Spleen (tissue), 11 donors: ENCODE results near the gene SMAD3. TPM values are rescaled to one million over a fixed set of nuclear protein-coding genes. Genes with fewer than 3 reads are reported as not detected.

Source experiments
- DNase-seq: peaks from one replicate; pipeline ENCODE4 v3.0.0-alpha.2; 2020
- H3K27ac ChIP-seq, 8 donors: fragments of 200-600 bp; sonication (generic) in 7 of 8; 1 replicate in 4 of 8; 2 replicates in 4 of 8; pipeline versions ENCODE4 v1.5.0 to v1.8.0; 2016 to 2021; ENCODE audit warnings: inconsistent platforms in 4 of 8, mild to moderate bottlenecking in 4 of 8, moderate library complexity in 1 of 8
- H3K27me3 ChIP-seq, 7 donors: fragments of 200-600 bp; sonication (generic) in 6 of 7; replicated peaks in 1 of 7; 1 replicate in 4 of 7; 2 replicates in 3 of 7; pipeline versions ENCODE4 v1.5.0 to v1.8.0; 2016 to 2021; ENCODE audit warnings: inconsistent platforms in 3 of 7, mild to moderate bottlenecking in 1 of 7
- H3K36me3 ChIP-seq, 6 donors: fragments of 200-600 bp; sonication (generic) in 5 of 6; 1 replicate in 4 of 6; 2 replicates in 2 of 6; pipeline versions ENCODE4 v1.5.0 to v1.8.0; 2016 to 2021; ENCODE audit warnings: inconsistent platforms in 2 of 6
- H3K4me1 ChIP-seq, 6 donors: fragments of 200-600 bp; sonication (generic) in 5 of 6; 1 replicate in 3 of 6; 2 replicates in 3 of 6; pipeline versions ENCODE4 v1.5.0 to v1.8.0; 2016 to 2021; ENCODE audit warnings: inconsistent platforms in 3 of 6
- H3K4me3 ChIP-seq, 8 donors: fragments of 200-600 bp; sonication (generic) in 7 of 8; 1 replicate in 4 of 8; 2 replicates in 4 of 8; pipeline versions ENCODE4 v1.5.0 to v1.8.0; 2016 to 2021; ENCODE audit warnings: inconsistent platforms in 4 of 8, mild to moderate bottlenecking in 4 of 8, moderate library complexity in 2 of 8
- H3K9me3 ChIP-seq, 8 donors: fragments of 200-600 bp; sonication (generic) in 7 of 8; 1 replicate in 4 of 8; 2 replicates in 4 of 8; pipeline versions ENCODE4 v1.5.0 to v1.8.0; 2016 to 2021; ENCODE audit warnings: inconsistent platforms in 4 of 8
- POLR2A ChIP-seq, 3 donors: fragments of 450-650 bp; IDR thresholded peaks; one replicate each; pipeline ENCODE4 v1.5.1; 2017; ENCODE audit warnings: antibody characterized with exemption in 3 of 3, mild to moderate bottlenecking in 1 of 3
- POLR2AphosphoS5 ChIP-seq, 3 donors: sonication (generic); formaldehyde crosslinking; IDR thresholded peaks; one replicate each; pipeline ENCODE4 v1.5.1; 2017; ENCODE audit warnings: antibody characterized with exemption in 3 of 3
- WGBS, 5 donors: extraction: QIAGEN DNeasy Blood & Tissue Kit in 3 of 5; methylation state at CpG; one replicate each; pipeline versions ENCODE4 v1.1.5 to v1.1.7; 2013 to 2018; 5-methylcytosine and 5-hydroxymethylcytosine counted together
- intact Hi-C: fragments of 100-400 bp; cut with DNase I; formaldehyde crosslinking; loops from one replicate; pipeline ENCODE4 v1.15.0; 2023; ENCODE audit warnings: low total_unique reads
- polyA plus RNA-seq, 3 donors: library from polyadenylated mRNA; stranded (reverse); fragments of 200-250 nt; gene quantifications; one replicate each; pipeline ENCODE4 v1.2.1, GENCODE V29; 2013
- total RNA-seq, 7 donors: library from RNA; depleted of rRNA in 3 of 7; stranded (reverse); fragments of >200 nt in 3 of 7; fragmentation: NEBNext Ultra II Directional in 4 of 7; extraction: Animal tissue kit (Norgen Biotek cat#: 25700) in 4 of 7; gene quantifications; one replicate each; pipeline versions ENCODE4 v1.1.0 to v1.2.1, GENCODE V29; 2016 to 2021
- TF ChIP-seq, protein P1 (sequence below), 11 experiments: fragments of 200-600 bp in 7 of 11; fragments of 450-650 bp in 4 of 11; sonication (generic) in 4 of 11; IDR thresholded peaks in 8 of 11; conservative IDR thresholded peaks in 3 of 11; 1 replicate in 7 of 11; 2 replicates in 4 of 11; pipeline versions ENCODE4 v1.4.0 to v1.8.0; 2016 to 2021; ENCODE audit warnings: antibody characterized with exemption in 11 of 11, inconsistent platforms in 4 of 11, mild to moderate bottlenecking in 1 of 11
- donor health status: healthy with polysubstance abuse.
- donor health status: DM: no; HTN: no; CAD: no; lungs with moderate emphysema.
- donor health status: DM: no; HTN: no; CAD: no.
- donor health status: Bipolar disorder and iron deficiency.
- donor health status: healthy.
- donor health status: DM: no; HTN: no; CAD: no.
- donor health status: DM: yes; HTN: yes; CAD: no.

Gene SMAD3
- total and polyA plus RNA-seq, 10 donors, result 8.3 to 78.4 (median 33.7) TPM

- no peaks in the 10 kb centered on the region for H3K27me3 ChIP-seq
- no peak overlapping the region for H3K4me3 ChIP-seq
- no peak overlapping the region for H3K27ac ChIP-seq
- 85 to 91% (median 85%) methylated on average over 12 of the region's 12 CpGs for WGBS, 5 donors
- H3K36me3 ChIP-seq, result peaks cover 0 to 99% (median 49%) of the 10 kb centered on the region in 6 donors
- peaks cover under 1 to 33% (median 21%) of the 10 kb centered on the region in 6 donors for H3K4me1 ChIP-seq
- intact Hi-C loops, result no loop called here
- DNase-seq, result no peak
- no peaks in the 10 kb centered on the region for H3K9me3 ChIP-seq
- TF ChIP-seq, protein P1, sequence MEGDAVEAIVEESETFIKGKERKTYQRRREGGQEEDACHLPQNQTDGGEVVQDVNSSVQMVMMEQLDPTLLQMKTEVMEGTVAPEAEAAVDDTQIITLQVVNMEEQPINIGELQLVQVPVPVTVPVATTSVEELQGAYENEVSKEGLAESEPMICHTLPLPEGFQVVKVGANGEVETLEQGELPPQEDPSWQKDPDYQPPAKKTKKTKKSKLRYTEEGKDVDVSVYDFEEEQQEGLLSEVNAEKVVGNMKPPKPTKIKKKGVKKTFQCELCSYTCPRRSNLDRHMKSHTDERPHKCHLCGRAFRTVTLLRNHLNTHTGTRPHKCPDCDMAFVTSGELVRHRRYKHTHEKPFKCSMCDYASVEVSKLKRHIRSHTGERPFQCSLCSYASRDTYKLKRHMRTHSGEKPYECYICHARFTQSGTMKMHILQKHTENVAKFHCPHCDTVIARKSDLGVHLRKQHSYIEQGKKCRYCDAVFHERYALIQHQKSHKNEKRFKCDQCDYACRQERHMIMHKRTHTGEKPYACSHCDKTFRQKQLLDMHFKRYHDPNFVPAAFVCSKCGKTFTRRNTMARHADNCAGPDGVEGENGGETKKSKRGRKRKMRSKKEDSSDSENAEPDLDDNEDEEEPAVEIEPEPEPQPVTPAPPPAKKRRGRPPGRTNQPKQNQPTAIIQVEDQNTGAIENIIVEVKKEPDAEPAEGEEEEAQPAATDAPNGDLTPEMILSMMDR (IDR thresholded peaks at IDR 0.05 in 8 of 11, conservative IDR thresholded peaks at IDR 0.05 in 3 of 11), result no peak
These were observed 104.9 kb downstream of the SMAD3 start for GRCh38 chr15:67170143-67170925.

- DNase-seq, result no peak
- WGBS, 5 donors, result 77 to 87% (median 84%) methylated on average over 4 of the region's 4 CpGs
- peaks cover 0 to 96% (median 41%) of the 10 kb centered on the region in 6 donors for H3K36me3 ChIP-seq
- H3K4me1 ChIP-seq, result peaks cover 6 to 44% (median 30%) of the 10 kb centered on the region in 6 donors
- no peaks in the 10 kb centered on the region for H3K9me3 ChIP-seq
- H3K27ac ChIP-seq, result no peak overlapping the region
- H3K27me3 ChIP-seq, result no peaks in the 10 kb centered on the region
- TF ChIP-seq POLR2AphosphoS5 (IDR thresholded peaks at IDR 0.05) (no peak), POLR2A (IDR thresholded peaks at IDR 0.05) (no peak)
- TF ChIP-seq, protein P1 (IDR thresholded peaks at IDR 0.05 in 8 of 11, conservative IDR thresholded peaks at IDR 0.05 in 3 of 11), result no peak
- no peak overlapping the region for H3K4me3 ChIP-seq
- intact Hi-C loops, result no loop called here
These were observed 106.1 kb downstream of the SMAD3 start for GRCh38 chr15:67171471-67171870.

- Histone ChIP-seq H3K9me3 (no peaks in the 10 kb centered on the region), H3K4me1 (peaks cover 6 to 51% (median 32%) of the 10 kb centered on the region in 6 donors), H3K36me3 (peaks cover 0 to 95% (median 36%) of the 10 kb centered on the region in 6 donors), H3K27me3 (no peaks in the 10 kb centered on the region), H3K27ac (no peak overlapping the region), H3K4me3 (no peak overlapping the region)
- 92 to 96% (median 93%) methylated on average over 6 of the region's 6 CpGs for WGBS, 5 donors
- intact Hi-C loops, result no loop called here
- no peak for DNase-seq
- TF ChIP-seq POLR2AphosphoS5 (IDR thresholded peaks at IDR 0.05), result no peak
- TF ChIP-seq POLR2A (IDR thresholded peaks at IDR 0.05), result no peak
These were observed 106.8 kb downstream of the SMAD3 start for GRCh38 chr15:67172172-67172571.

GRCh38 chr15:67173005-67173404 is 107.6 kb downstream of the SMAD3 start:
- no peak overlapping the region for H3K4me3 ChIP-seq
- DNase-seq, result no peak

More at GRCh38 chr15:67173005-67173404, 107.6 kb downstream of the SMAD3 start:
- no peak overlapping the region for H3K27ac ChIP-seq
- intact Hi-C loops, result no loop called here
- WGBS, 5 donors, result 81 to 99% (median 97%) methylated on average over 8 of the region's 8 CpGs
- H3K27me3 ChIP-seq, result no peaks in the 10 kb centered on the region
- H3K4me1 ChIP-seq, result peaks cover 6 to 54% (median 28%) of the 10 kb centered on the region in 6 donors
- no peaks in the 10 kb centered on the region for H3K9me3 ChIP-seq
- H3K36me3 ChIP-seq, result peaks cover 0 to 93% (median 29%) of the 10 kb centered on the region in 6 donors
- TF ChIP-seq, protein P1 (IDR thresholded peaks at IDR 0.05 in 8 of 11, conservative IDR thresholded peaks at IDR 0.05 in 3 of 11), result no peak
- TF ChIP-seq POLR2AphosphoS5 (IDR thresholded peaks at IDR 0.05), result no peak
- no peak for TF ChIP-seq POLR2A (IDR thresholded peaks at IDR 0.05)
